ENCODE results near the gene PKP2.
"Not testable (repeated sequence)": the region's sequence is repeated elsewhere in the genome, so short reads cannot be mapped to it uniquely, and the experiment has no call there.

Gene PKP2

GRCh38 chr12:32901553-32901952 is 5.0 kb upstream of the PKP2 start:
- DNase-seq: peak; percentile 45
- in situ Hi-C loops (cut with HindIII; ENCODE audit: low pct_ligation_motif_present, low pct_unique_long_range_greater_than_20kb, low sequenced_read_pairs): no loop called here

GRCh38 chr12:32897687-32898573 is 1.4 kb upstream of the PKP2 start:
- no peak for DNase-seq
- in situ Hi-C loops (cut with HindIII; ENCODE audit: low pct_ligation_motif_present, low pct_unique_long_range_greater_than_20kb, low sequenced_read_pairs): no loop called here

- DNase-seq: no peak
- in situ Hi-C loops (cut with HindIII; ENCODE audit: low pct_ligation_motif_present, low pct_unique_long_range_greater_than_20kb, low sequenced_read_pairs): no loop called here
Observed at GRCh38 chr12:32897281-32897610, 669 bp upstream of the PKP2 start.

DNA sequence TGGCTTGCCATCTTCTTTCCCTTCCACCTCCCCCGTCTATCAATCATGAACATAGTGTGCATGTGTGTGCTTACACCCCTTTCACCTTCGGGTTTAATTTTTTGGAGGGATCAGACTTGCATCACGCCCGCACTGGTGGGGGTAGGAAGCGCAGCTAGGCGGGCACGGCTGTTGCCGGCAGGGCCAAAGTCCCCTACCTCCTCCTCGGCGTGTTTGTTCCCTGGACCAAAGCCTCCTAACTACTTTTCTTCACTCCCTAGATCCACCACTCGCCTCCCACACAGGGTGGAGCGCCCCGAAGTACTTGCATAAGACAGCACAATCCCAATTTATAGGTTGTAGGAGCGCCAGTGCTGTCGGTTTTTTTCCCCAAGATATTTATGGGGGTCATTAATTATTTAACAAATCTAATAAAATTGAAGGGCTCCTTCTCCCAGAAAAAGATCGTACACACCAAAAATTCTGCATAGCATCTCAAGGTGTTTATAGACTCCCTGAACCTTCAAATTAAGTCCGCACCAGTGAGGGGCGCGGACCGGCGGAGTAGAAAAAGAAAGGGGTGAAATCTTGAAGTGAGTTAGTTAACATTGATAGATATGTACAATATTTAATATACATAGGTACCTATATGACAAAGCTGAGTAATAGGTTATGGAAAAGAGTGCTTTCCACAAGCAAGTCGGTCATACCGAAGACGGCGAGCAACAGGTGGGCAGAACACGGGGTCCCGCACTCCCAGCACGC is 717 bp downstream of the PKP2 start:
- in situ Hi-C loops (cut with HindIII; ENCODE audit: low pct_ligation_motif_present, low pct_unique_long_range_greater_than_20kb, low sequenced_read_pairs): no loop called here
- peak; percentile 70 for DNase-seq

- peak; percentile 70 for DNase-seq
- in situ Hi-C loops (cut with HindIII; ENCODE audit: low pct_ligation_motif_present, low pct_unique_long_range_greater_than_20kb, low sequenced_read_pairs): no loop called here
Observed at GRCh38 chr12:32894566-32894965, 2.0 kb downstream of the PKP2 start.

- peak; percentile 20 for DNase-seq
- in situ Hi-C loops (cut with HindIII; ENCODE audit: low pct_ligation_motif_present, low pct_unique_long_range_greater_than_20kb, low sequenced_read_pairs): no loop called here
Observed at GRCh38 chr12:32893458-32893857, 3.1 kb downstream of the PKP2 start.

GRCh38 chr12:32893043-32893442 is 3.5 kb downstream of the PKP2 start:
- no peak for DNase-seq
- in situ Hi-C loops (cut with HindIII; ENCODE audit: low pct_ligation_motif_present, low pct_unique_long_range_greater_than_20kb, low sequenced_read_pairs): no loop called here

DNA sequence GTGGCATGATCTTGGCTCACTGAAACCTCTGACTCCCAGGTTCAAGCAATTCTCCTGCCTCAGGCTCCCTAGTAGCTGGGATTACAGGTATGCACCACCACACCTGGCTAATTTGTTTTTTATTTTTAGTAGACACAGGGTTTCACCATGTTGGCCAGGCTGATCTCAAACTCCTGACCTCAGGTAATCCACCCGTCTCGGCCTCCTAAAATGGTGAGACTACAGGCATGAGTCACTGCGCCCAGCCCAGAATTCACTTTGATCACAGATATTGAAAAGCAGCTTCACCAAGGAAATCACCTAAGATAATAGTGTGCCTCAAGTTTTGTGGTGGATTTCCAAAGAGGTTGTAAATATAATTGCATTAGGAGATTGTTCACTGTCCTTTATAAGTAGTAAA is 4.2 kb downstream of the PKP2 start:
- peak; percentile 63 for DNase-seq
- in situ Hi-C loops (cut with HindIII; ENCODE audit: low pct_ligation_motif_present, low pct_unique_long_range_greater_than_20kb, low sequenced_read_pairs): not testable (repeated sequence)

DNA sequence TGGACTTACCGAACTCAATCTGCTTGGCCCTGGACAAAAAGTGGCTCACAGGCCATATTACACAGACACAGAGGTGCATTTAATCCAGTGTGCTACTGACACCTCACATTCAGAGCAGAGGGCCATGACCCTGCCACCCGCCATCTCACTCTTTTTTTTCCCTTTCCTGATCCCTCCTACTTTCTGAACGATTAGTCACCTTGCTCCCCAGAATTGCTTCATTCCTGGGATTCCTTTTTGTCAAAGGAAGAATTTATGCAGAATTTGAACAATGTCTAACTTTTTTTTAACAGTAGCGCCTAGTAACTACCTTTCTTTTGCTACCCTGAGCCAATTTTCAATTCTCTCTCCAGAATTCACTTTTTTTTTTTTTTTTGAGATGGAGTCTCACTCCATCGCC is 4.6 kb downstream of the PKP2 start:
- in situ Hi-C loops (cut with HindIII; ENCODE audit: low pct_ligation_motif_present, low pct_unique_long_range_greater_than_20kb, low sequenced_read_pairs): no loop called here
- DNase-seq: peak; percentile 94

DNA sequence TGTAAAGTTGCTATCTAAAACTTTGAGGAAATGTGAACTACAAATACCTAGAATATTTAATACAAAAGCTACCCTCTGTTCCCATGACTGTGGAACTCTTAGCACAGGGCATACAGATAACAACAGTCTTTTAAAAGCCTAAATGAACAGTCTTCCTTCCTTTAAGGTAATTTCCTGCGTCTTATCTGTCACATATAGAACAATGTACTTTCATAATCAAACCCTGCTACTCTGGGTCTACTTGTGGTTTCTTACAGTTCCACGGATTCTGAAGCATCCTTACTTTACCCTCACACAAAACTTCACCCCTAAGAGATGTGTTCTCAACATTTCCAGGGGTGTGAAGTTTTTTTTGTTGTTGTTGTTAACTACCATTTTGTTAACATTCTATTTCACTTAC is 5.1 kb downstream of the PKP2 start:
- DNase-seq: peak; percentile 27
- in situ Hi-C loops (cut with HindIII; ENCODE audit: low pct_ligation_motif_present, low pct_unique_long_range_greater_than_20kb, low sequenced_read_pairs): no loop called here

- no peak for DNase-seq
Observed at GRCh38 chr12:32889011-32889760, 7.4 kb downstream of the PKP2 start.

GRCh38 chr12:32887058-32887457 is 9.5 kb downstream of the PKP2 start:
- no peak for DNase-seq
- in situ Hi-C loops (cut with HindIII; ENCODE audit: low pct_ligation_motif_present, low pct_unique_long_range_greater_than_20kb, low sequenced_read_pairs): no loop called here

More at GRCh38 chr12:32889011-32889760, 7.4 kb downstream of the PKP2 start:
- in situ Hi-C loops (cut with HindIII; ENCODE audit: low pct_ligation_motif_present, low pct_unique_long_range_greater_than_20kb, low sequenced_read_pairs): no loop called here

GRCh38 chr12:32885831-32886230 is 10.7 kb downstream of the PKP2 start:
- DNase-seq: no peak
- in situ Hi-C loops (cut with HindIII; ENCODE audit: low pct_ligation_motif_present, low pct_unique_long_range_greater_than_20kb, low sequenced_read_pairs): no loop called here

- in situ Hi-C loops (cut with HindIII; ENCODE audit: low pct_ligation_motif_present, low pct_unique_long_range_greater_than_20kb, low sequenced_read_pairs): no loop called here
- DNase-seq: no peak
Observed at GRCh38 chr12:32884962-32885361, 11.6 kb downstream of the PKP2 start.

GRCh38 chr12:32881702-32882101 is 14.9 kb downstream of the PKP2 start:
- in situ Hi-C loops (cut with HindIII; ENCODE audit: low pct_ligation_motif_present, low pct_unique_long_range_greater_than_20kb, low sequenced_read_pairs): no loop called here
- no peak for DNase-seq

- in situ Hi-C loops (cut with HindIII; ENCODE audit: low pct_ligation_motif_present, low pct_unique_long_range_greater_than_20kb, low sequenced_read_pairs): no loop called here
Observed at GRCh38 chr12:32881107-32881506, 15.5 kb downstream of the PKP2 start.

DNA sequence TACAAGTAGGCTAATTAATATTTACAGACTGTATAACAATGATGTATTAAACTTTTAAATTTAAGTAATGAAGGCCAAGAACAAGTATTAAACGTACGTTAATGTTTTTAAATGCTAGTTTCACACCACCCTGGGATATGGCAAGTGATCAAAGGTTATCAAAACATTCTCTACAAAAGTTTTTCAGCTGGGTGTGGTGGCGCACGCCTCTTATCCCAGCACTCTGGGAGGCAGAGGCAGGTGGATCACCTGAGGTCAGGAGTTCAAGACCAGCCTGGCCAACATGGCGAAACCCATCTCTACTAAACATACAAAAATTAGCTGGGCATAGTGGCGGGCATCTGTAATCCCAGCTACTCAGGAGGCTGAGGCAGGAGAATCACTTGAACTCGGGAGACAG is 17.5 kb downstream of the PKP2 start:
- in situ Hi-C loops (cut with HindIII; ENCODE audit: low pct_ligation_motif_present, low pct_unique_long_range_greater_than_20kb, low sequenced_read_pairs); DNase-seq: not testable (repeated sequence)

More at GRCh38 chr12:32881107-32881506, 15.5 kb downstream of the PKP2 start:
- no peak for DNase-seq

DNA sequence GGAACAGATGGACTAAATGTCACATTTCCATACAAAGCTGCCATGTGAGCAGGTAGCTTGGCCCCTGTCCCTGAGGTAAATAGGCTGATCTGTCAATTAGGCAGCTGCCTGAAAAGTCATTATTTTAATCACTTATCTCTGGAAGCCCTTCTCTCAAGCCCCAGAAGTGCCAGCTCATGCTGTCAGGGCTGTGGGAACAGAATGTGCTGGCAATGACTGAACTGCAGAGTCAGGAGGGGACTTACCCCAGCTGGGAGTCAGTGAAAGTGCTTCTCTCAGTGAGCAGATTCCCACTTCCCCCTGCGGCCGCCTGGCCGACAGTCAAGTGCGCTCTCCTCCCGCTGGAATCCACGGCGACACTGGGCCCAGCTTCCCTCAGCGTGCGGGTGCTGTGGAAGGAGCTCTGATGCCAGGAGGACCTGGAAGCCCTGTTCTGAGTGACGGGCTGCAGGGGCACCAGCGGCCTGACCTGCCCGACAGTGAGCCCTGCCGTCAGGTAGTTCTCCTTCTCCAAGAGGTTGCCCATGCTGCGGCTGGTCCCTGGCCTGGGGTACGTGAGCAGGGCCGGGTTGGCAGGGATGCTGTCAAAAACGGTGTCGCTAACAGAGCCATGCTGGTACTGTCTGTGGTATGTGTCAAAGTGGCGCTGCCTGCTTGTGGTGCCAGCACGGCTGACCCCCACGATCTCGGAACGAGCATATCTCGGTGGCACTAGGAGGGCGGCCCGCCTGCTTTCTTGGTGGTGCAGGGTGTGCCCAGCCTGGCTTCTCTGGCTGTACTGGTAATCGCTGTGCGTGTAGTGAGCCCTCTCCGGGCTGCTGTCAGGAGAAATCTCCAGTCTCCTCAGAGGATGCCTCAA is 18.7 kb downstream of the PKP2 start:
- in situ Hi-C loops (cut with HindIII; ENCODE audit: low pct_ligation_motif_present, low pct_unique_long_range_greater_than_20kb, low sequenced_read_pairs): no loop called here
- DNase-seq: no peak

Measured in ACHN (cell line).